ENCODE data around the gene GAD1. TPM values are rescaled to one million over a fixed set of nuclear protein-coding genes. Genes with fewer than 3 reads are reported as not detected.

GAD1 gene
- polyA plus RNA-seq, 3 donors, result 0.04 to 0.15 TPM; not detected in 1

DNA sequence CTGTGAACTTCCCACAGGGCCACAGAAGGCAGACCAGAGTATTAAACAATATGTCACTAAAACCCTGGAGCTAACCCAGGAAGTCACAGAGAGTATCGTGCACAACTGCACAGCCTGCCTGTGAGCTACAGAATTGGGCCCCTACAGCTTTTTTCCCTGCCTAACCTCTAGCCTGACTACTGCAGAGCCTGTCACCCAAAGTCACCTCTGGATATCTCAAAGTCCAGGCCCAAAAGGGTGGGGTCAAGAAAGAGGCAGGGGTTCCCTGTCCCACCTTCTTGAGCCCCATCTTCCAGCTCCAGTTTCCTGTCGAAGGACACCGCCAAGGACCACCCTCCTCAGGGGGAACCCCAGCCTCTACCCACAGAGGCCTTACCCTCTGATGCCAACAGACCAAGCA, 13.5 kb downstream of the GAD1 start:
- H3K27ac ChIP-seq (ENCODE audit: low read depth, low read length), result no peak overlapping the region
- 87 to 91% (median 90%) methylated on average over 3 of the region's 3 CpGs for WGBS, 3 donors

- H3K27ac ChIP-seq (ENCODE audit: low read depth, low read length), result no peak overlapping the region
- 92 to 97% (median 92%) methylated on average over 4 of the region's 4 CpGs for WGBS, 3 donors
Measured at GRCh38 chr2:170831115-170831514, 14.4 kb downstream of the GAD1 start.

GRCh38 chr2:170836027-170836426, 19.3 kb downstream of the GAD1 start:
- 40 to 55% (median 41%) methylated on average over 5 of the region's 5 CpGs for whole genome bisulfite sequencing, 3 donors
- H3K27ac ChIP-seq (ENCODE audit: low read depth, low read length), result no peak overlapping the region

DNA sequence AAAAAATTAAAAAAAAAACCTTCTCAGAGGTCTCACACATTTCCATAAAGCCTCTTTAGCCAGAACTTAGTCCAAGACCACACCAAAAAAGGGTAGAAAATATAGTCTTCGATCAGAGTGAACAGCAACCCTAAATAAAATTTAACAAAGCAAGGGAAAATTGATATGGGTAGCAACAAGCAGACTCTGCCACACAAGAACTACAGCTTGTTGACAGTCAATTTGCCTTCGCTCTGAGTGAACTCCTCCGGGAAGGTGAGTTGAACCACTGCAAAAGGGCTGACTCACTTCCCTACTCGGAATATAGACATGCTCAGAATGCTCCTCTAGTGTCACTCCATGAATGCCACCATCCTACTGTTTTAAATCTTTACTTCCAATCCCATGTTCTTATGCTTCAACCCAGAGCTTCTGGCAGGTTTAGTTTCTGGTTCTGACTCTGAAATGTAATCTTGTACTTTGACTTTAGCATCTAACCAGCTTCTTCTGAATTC, 24.1 kb downstream of the GAD1 start:
- WGBS, 3 donors, result 63 to 87% (median 81%) methylated on average over 4 of the region's 4 CpGs
- no peak overlapping the region for H3K27ac ChIP-seq (ENCODE audit: low read depth, low read length)

GRCh38 chr2:170842785-170843184, 26.1 kb downstream of the GAD1 start:
- 72 to 84% (median 78%) methylated on average over 2 of the region's 2 CpGs for WGBS, 3 donors
- H3K27ac ChIP-seq (ENCODE audit: low read depth, low read length), result no peak overlapping the region

DNA sequence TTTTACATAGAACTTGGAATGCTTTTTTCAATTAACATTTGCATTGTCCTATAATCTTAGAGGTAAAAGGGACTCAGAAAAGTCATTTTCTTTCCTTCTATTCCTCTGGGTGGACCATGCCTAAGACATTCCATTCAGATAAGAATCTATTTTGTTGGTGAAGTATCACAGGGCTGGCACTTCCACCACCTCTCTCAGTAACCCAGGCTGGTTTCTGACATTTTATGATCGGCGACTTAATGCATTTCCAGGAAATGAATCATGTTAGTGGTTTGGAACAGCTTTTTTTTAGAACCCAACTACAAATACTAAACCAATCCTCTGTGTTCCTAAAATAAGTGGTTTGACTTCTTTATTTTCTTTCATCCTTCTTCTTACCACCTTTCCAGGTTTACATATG, 27.0 kb downstream of the GAD1 start:
- WGBS, 3 donors, result 31 to 89% (median 37%) methylated on average over 2 of the region's 2 CpGs
- H3K27ac ChIP-seq (ENCODE audit: low read depth, low read length), result no peak overlapping the region

- no peak overlapping the region for H3K27ac ChIP-seq (ENCODE audit: low read depth, low read length)
- WGBS, 3 donors, result 80 to 85% (median 82%) methylated on average over 10 of the region's 10 CpGs
Measured at GRCh38 chr2:170845343-170845742, 28.7 kb downstream of the GAD1 start.

DNA sequence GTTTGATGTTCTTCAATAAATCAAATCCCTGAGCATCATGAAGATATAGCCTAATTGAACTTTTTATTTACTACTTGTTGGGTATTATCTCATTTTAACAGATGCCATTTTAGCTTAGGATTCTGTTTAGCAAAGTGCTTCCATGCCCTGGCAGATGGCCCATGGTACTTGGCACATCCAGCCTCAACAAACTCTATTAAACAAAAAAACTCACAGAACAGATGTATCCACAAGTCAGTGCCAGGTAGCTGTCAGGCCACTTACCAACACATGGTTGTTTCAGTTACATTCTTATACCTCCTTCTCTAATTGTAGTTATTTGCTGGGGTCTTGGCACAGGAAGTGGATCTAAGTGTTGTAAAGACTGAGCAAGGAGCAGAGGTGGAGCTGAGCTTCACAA, 29.6 kb downstream of the GAD1 start:
- no peak overlapping the region for H3K27ac ChIP-seq (ENCODE audit: low read depth, low read length)

GRCh38 chr2:170847716-170848115, 31.0 kb downstream of the GAD1 start:
- WGBS, 3 donors, result 73 to 76% (median 75%) methylated on average over 4 of the region's 4 CpGs
- no peak overlapping the region for H3K27ac ChIP-seq (ENCODE audit: low read depth, low read length)

- H3K27ac ChIP-seq (ENCODE audit: low read depth, low read length), result no peak overlapping the region
- WGBS, 3 donors, result 85 to 94% (median 88%) methylated on average over 2 of the region's 2 CpGs
Measured at GRCh38 chr2:170848587-170848986, 31.9 kb downstream of the GAD1 start.

GRCh38 chr2:170850251-170850650, 33.6 kb downstream of the GAD1 start:
- WGBS, 3 donors, result 92 to 95% (median 93%) methylated on average over 3 of the region's 3 CpGs
- no peak overlapping the region for H3K27ac ChIP-seq (ENCODE audit: low read depth, low read length)

DNA sequence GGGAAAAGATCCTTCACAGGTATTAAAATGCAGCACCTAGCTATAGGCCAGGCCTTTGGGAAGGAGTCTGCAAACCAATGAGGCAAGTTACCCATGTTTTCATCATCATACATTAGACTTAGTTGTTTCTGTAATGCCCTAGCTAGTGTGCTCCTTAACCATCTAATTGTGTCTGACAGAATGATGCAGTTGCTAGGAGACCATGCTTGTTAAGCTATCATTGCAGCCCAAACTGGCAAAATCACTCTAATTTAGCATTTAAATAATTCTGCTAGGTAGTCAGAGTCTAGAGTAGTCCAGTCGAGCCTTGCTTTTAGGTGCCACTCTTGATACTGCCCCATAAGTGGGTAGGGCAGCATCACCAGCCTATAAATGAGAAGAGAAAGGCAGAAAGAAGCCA, 34.9 kb downstream of the GAD1 start:
- WGBS, 3 donors, result 75 to 83% (median 76%) methylated on average over 1 of the region's 1 CpG
- H3K27ac ChIP-seq (ENCODE audit: low read depth, low read length), result no peak overlapping the region

- 68 to 100% (median 91%) methylated on average over 1 of the region's 1 CpG for WGBS, 3 donors
- H3K27ac ChIP-seq (ENCODE audit: low read depth, low read length), result no peak overlapping the region
Measured at GRCh38 chr2:170856066-170856465, 39.4 kb downstream of the GAD1 start.

DNA sequence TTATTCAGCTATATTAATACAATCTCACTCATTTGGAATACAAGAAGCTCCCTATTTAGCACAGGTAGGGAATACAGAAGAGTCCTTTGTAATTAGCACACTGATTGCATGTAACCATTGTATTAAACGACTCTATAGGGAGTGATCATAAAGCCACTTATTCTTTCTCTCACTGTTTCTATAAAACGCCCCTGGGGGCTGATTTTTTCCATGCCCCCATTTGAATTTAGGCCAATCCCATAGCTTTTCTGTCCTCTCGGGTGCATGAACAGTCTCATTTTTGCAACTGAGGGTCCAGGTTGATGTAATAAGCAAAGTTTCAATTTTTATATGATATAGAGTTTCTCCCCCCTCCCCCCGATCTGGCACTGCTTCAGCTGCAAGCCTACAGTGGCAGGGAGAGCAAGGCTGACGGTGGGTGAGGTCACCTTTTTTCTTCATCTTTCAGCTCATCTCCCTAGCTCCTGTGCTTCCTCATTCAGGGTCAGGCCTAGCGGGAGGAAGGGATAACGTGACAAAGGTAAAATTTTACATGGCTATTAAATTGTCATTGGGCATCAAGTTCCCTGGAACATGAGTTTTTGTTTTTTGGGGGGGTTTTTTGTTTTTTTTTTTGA, 45.7 kb downstream of the GAD1 start:
- no peak overlapping the region for H3K27ac ChIP-seq (ENCODE audit: low read depth, low read length)
- 72 to 80% (median 72%) methylated on average over 7 of the region's 7 CpGs for WGBS, 3 donors

GRCh38 chr2:170863087-170863486, 46.4 kb downstream of the GAD1 start:
- H3K27ac ChIP-seq (ENCODE audit: low read depth, low read length), result no peak overlapping the region
- WGBS, 3 donors, result 87 to 88% (median 88%) methylated on average over 4 of the region's 4 CpGs

DNA sequence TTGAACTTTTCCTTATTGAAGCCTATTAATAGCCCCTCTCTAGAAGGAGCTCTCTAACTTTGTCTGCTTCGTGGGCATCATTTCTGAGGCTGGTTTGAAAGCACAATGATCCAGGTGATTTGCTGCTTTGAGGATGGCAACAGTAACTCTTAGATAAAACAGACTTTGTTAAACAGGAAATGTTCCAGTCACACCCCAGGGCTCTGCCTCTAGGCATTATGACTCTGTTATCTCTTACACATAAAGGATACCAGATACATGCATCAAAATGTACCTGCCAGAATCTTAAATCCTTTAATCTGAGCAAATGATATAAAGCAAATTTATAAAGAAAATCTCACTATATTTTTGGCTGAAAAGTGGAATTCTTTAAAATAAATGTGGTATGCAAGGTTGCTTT, 52.3 kb downstream of the GAD1 start:
- WGBS, 3 donors, result 48 to 73% (median 57%) methylated on average over 1 of the region's 1 CpG
- no peak overlapping the region for H3K27ac ChIP-seq (ENCODE audit: low read depth, low read length)

DNA sequence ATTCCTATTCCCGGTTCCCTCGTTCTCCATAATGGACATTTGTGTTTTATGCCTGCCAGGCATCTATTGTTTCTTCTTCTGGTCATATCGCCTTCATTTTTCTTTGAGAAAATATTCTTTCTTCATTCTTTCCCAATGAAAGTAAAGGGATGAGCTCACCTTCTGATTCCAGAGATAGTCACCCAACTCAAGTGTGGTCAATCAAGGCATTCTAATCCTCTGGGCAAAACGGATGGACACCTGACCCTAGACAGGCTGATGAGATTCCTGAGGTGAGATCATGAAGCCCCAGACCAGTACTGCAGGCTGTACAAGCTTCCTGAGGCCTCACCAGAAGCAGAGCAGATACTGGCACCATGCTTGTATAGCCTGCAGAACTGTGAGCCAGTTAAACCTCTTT, 52.8 kb downstream of the GAD1 start:
- 85 to 89% (median 88%) methylated on average over 4 of the region's 4 CpGs for WGBS, 3 donors
- no peak overlapping the region for H3K27ac ChIP-seq (ENCODE audit: low read depth, low read length)

DNA sequence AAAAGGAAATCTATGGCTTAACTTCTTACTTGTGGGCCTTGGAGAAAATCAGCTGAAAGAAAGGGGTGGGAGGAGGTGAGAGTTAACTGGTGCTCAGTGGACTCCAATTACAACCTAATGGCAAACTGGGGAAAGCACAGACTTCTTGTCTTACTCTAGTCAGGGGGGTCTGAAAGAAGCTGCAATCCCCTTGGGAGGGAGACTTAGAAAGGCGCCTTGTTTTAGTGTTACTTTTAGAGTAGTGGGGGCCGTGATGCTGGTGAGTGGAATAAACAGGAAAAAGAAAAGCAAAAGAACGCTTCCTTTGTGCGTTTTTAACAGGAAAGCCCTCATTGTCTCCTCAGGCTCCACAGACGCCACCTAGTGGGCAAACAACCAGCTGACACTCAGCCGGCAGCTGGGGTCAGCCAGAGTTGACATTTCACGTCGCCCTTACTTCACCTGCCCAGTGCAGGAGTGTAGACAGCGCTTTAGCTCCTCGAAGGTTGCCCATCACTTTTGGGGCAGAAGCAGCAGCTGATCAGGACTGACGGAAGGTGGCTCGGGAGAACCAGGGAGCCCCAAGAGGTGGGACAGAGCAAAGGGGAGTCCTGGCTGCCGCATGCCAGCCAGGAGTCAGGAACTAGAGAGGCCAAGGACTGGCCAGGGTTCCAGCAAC, 56.5 kb downstream of the GAD1 start:
- WGBS, 3 donors, result 13 to 21% (median 15%) methylated on average over 13 of the region's 13 CpGs
- no peak overlapping the region for H3K27ac ChIP-seq (ENCODE audit: low read depth, low read length)

- no peak overlapping the region for H3K27ac ChIP-seq (ENCODE audit: low read depth, low read length)
Measured at GRCh38 chr2:170878066-170878465, 61.4 kb downstream of the GAD1 start.

- WGBS, 3 donors, result 81 to 85% (median 81%) methylated on average over 1 of the region's 1 CpG
- no peak overlapping the region for H3K27ac ChIP-seq (ENCODE audit: low read depth, low read length)
Measured at GRCh38 chr2:170878505-170878904, 61.8 kb downstream of the GAD1 start.

Data from adipose tissue (tissue), 3 donors.